Measurements from ENCODE around the gene ABHD17C.

The ABHD17C gene

DNA sequence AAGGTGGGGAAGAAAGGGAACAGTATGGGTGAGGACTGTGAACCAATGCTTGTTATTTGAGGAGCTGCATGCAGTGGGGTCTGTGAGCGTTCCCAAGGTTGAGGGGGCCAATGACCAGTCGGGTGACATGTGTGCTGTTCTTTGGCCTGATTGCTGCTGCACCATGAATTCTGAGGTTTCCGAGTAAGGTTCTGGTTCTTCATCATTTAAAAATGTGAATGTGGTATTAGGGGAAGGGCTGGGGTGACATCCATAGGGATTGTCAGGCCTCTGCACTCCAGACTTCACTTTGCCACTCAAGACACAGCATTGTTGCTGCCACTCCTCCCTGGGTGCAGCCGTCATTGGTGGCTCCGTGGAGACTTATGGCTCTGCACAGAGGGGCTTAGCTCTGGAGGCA, 32.5 kb downstream of the ABHD17C start:
- no peak overlapping the region for H3K4me3 ChIP-seq (ENCODE audit: low read depth, low read length)
- DNase-seq (ENCODE audit: low read depth) = no peak
- TF ChIP-seq, protein P1, sequence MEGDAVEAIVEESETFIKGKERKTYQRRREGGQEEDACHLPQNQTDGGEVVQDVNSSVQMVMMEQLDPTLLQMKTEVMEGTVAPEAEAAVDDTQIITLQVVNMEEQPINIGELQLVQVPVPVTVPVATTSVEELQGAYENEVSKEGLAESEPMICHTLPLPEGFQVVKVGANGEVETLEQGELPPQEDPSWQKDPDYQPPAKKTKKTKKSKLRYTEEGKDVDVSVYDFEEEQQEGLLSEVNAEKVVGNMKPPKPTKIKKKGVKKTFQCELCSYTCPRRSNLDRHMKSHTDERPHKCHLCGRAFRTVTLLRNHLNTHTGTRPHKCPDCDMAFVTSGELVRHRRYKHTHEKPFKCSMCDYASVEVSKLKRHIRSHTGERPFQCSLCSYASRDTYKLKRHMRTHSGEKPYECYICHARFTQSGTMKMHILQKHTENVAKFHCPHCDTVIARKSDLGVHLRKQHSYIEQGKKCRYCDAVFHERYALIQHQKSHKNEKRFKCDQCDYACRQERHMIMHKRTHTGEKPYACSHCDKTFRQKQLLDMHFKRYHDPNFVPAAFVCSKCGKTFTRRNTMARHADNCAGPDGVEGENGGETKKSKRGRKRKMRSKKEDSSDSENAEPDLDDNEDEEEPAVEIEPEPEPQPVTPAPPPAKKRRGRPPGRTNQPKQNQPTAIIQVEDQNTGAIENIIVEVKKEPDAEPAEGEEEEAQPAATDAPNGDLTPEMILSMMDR (conservative IDR thresholded peaks at IDR 0.05; ENCODE audit: low read depth, low read length) = no peak

DNA sequence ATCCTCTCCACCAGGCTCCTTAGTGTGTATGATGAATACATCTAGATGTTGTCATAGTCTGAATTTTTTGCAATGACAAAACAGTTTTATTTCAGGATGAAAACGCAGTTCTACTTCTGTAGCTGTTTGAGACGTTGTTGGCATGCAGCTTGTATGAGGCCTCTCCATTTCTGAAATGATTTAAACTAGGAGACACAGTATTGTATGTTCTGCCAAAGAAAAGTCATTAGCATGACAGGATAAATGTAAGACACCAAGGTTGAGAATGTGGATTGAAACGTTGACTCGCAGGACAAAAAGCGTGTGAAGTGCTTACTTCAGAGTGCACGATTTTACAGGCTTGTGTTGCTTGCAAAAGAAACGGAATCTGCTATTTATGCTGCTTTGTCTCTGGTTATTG, 35.3 kb downstream of the ABHD17C start:
- TF ChIP-seq, protein P1 (conservative IDR thresholded peaks at IDR 0.05; ENCODE audit: low read depth, low read length) = no peak
- no peak overlapping the region for H3K4me3 ChIP-seq (ENCODE audit: low read depth, low read length)
- DNase-seq (ENCODE audit: low read depth) = no peak

GRCh38 chr15:80730926-80731325, 35.8 kb downstream of the ABHD17C start:
- no peak for DNase-seq (ENCODE audit: low read depth)
- H3K4me3 ChIP-seq (ENCODE audit: low read depth, low read length) = no peak overlapping the region
- TF ChIP-seq, protein P1 (conservative IDR thresholded peaks at IDR 0.05; ENCODE audit: low read depth, low read length) = no peak

GRCh38 chr15:80732167-80732566, 37.1 kb downstream of the ABHD17C start:
- H3K4me3 ChIP-seq (ENCODE audit: low read depth, low read length) = no peak overlapping the region
- TF ChIP-seq, protein P1 (conservative IDR thresholded peaks at IDR 0.05; ENCODE audit: low read depth, low read length) = no peak
- DNase-seq (ENCODE audit: low read depth) = no peak

- DNase-seq (ENCODE audit: low read depth) = no peak
- TF ChIP-seq, protein P1 (conservative IDR thresholded peaks at IDR 0.05; ENCODE audit: low read depth, low read length) = no peak
- H3K4me3 ChIP-seq (ENCODE audit: low read depth, low read length) = no peak overlapping the region
Observed at GRCh38 chr15:80732818-80733217, 37.7 kb downstream of the ABHD17C start.

DNA sequence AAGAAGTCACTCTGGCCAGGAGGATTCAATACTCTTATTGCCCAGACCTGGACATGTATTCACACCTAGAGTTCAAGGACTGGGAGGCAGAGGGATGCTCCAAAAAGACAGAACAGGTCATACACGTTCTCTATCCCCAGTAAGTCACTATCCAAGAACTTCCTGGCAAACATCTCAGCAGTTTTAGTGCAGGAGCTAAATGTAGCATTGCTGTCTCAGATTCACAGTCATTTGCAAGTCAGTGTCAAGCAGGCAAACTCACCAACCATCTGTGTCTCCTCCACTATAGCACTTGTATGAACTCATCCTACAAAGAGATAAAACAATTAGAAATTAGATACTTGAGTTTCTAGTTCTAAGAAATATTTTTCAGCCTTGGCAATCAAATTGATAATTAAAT, 38.4 kb downstream of the ABHD17C start:
- TF ChIP-seq, protein P1 (conservative IDR thresholded peaks at IDR 0.05; ENCODE audit: low read depth, low read length) = no peak
- no peak for DNase-seq (ENCODE audit: low read depth)

DNA sequence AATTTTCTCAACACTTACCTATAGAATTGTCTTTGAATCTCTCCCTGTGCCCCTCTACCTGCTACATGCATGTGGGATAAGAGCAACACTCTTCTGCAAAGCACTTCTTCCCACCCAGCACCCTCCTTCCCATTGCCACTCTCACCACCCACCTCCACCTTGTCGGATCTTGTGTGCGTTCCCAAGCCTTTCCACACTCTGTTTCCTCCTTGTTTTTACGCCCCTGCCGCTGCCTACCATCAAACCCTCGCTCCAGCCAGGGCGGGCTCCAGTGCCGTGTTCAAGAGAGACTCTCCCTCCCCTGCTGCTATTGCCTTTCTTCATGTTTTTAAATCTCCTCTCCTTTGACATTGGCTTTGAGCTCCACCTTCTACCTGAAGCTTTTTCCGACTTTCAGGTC, 40.2 kb downstream of the ABHD17C start:
- no peak for DNase-seq (ENCODE audit: low read depth)

More for the DNA sequence above, 38.4 kb downstream of the ABHD17C start:
- no peak overlapping the region for H3K4me3 ChIP-seq (ENCODE audit: low read depth, low read length)

More for the DNA sequence above, 40.2 kb downstream of the ABHD17C start:
- TF ChIP-seq, protein P1 (conservative IDR thresholded peaks at IDR 0.05; ENCODE audit: low read depth, low read length) = no peak
- H3K4me3 ChIP-seq (ENCODE audit: low read depth, low read length) = no peak overlapping the region

Data from choroid plexus epithelial cell (primary cell).